HG02840 (cell line): ENCODE data around the gene HRG.

Source experiments
- ATAC-seq: cut with Tn5 transposase; IDR thresholded peaks from one replicate; pipeline ENCODE4 v1.9.1; 2021; ENCODE audit warnings: mild to moderate bottlenecking, moderate library complexity, moderate number of reproducible peaks; ENCODE audit not compliant: unreplicated experiment, low FRiP score

Gene HRG

GRCh38 chr3:186637686-186638085, 28.1 kb upstream of the HRG start:
- ATAC-seq: no peak

DNA sequence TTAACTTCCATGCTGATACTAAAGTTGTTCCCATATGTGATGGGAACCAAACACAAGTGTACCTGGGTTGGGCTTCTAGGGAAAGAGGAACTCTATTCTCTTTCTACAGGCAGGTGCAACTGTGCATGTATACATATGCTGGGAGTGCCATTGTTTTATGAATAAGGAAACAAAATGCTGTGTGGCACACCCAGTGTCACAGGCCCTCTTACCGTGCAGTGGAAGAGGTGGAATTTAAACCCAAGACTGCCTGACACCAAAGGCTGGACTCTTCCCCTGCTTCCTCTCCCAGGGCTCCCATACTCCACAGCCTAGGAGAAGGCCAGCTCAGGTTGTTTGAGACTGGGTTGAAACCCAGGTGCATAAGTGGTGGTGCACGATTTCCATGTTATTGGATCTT, 27.6 kb upstream of the HRG start:
- no peak for ATAC-seq

DNA sequence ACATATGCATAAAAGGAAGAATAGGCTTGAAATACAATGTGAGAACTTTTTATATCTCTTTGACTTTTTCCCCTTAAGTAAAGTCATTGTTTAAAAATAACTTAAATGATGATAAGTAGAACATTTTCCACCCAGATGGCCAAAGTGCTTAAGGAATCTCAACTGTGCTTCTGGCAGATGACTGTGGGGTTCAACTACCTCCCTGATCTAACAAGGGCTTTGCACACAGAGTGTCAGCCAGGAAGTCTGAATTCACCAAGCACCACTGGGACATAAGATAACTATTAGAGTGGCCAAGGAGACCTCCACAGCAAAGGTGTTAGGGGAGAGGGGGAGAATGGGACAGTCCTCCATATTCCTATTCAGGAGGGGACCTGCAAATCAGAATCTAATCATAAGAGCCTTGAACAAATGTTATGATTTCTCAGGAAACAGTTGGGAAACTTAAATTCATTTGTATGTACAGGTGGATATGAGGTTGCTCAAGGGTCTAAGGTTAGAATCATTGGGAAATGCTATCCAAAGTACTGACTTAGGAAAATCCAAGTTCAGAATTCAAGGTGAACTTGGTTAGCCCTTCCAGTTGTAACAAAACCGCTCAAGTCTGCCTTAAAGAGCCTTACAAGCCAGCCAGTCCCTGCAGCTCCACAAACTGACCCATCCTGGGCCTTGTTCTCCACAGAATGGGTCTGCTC, 25.9 kb upstream of the HRG start, which contains the start of gene FETUB:
Gene FETUB (plus strand): TSS at position 622 of the 695 bp plus-strand sequence. CDS start 62 bp downstream, at position 684.
- ATAC-seq: no peak

GRCh38 chr3:186640473-186640818, 25.4 kb upstream of the HRG start:
- no peak for ATAC-seq

- no peak for ATAC-seq
Measured at GRCh38 chr3:186640929-186641328, 24.9 kb upstream of the HRG start.

GRCh38 chr3:186642014-186642413, 23.8 kb upstream of the HRG start:
- ATAC-seq: no peak

GRCh38 chr3:186643493-186643892, 22.3 kb upstream of the HRG start:
- no peak for ATAC-seq

DNA sequence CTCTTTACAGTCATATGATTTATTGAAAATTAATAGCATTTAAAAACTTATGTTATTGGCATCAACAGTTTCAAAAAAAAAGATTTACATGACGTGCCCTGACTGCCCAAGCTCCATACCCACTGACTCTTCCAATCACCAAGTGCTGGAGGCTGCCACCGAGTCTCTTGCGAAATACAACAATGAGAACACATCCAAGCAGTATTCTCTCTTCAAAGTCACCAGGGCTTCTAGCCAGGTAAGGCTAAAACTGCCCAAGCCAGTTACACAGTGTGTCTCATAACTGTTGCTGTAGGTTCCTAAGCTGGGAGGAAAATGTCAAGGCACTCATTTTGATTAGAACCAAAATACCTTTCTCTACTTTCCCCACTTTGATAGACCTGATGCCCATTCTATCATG, 21.1 kb upstream of the HRG start:
- ATAC-seq: no peak

GRCh38 chr3:186646106-186646505, 19.7 kb upstream of the HRG start:
- no peak for ATAC-seq

GRCh38 chr3:186646841-186647240, 19.0 kb upstream of the HRG start:
- ATAC-seq: no peak

DNA sequence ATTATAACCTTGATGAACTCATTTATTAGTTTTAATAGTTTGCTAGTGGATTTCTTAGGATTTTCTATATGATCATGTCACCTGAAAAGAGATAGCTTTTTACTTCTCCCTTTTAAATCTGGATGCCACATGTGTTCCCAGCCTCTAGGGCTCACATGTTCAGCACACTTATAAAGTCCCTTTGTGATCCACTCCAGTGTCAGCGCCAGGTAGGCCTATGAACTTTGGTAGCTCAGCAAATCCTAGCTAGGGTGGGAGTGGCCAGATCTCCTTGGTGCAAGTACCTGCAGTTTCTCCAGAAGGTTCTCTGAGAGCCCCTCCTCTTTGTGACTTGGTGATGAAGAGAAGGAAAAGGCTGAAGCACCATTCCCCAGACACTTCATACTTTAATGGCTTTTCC, 17.0 kb upstream of the HRG start:
- no peak for ATAC-seq

GRCh38 chr3:186651678-186652215, 14.1 kb upstream of the HRG start:
- no peak for ATAC-seq

DNA sequence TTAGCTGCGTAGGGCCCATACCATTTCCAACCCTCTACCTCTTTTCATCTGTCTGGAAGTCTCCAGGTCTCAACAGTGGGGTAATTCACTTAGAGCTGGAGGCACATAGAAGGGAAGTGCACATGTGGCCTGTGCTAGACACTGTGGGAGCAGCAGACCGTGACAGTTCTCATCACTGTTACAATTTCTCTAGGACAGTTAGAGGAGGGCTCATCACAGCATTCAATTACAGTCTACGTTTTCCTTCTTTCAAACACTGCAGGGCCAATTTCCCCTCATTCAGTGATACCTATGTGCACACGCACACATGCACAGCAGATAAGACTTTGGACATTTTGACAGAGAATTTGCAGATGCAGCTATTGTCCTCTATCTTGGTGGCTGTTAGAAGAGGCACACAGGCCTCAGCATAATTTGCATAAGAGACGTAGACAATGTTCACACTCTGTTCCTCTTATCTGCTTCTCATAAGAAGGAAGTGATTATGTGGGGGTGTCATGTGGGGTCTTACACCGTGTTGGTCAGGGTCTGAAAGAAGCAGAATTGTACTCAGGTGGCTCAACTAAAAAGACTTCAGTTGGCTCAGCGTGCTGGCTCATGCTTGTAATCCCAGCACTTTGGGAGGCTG, 12.6 kb upstream of the HRG start:
- ATAC-seq: peak; percentile 91

DNA sequence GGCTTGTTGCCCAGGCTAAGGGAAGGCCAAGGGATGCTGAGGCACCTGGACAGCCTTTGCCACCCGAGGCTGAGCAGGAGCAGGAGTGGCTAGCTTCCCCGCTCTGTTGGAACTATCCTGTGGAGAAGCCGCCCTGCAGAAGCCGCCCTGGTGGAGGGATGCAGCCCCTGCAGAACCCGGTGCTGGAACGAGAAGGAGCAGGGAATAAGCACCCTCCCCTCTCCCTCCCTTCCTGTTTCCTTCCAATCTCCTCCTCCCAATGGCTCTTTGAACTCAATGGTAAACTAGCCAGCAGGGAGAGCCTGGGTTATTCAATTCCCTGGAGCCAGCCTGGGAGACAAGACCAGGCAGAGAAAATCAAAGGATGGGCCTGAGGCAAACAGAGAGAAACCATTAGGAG, 11.8 kb upstream of the HRG start:
- ATAC-seq: no peak

DNA sequence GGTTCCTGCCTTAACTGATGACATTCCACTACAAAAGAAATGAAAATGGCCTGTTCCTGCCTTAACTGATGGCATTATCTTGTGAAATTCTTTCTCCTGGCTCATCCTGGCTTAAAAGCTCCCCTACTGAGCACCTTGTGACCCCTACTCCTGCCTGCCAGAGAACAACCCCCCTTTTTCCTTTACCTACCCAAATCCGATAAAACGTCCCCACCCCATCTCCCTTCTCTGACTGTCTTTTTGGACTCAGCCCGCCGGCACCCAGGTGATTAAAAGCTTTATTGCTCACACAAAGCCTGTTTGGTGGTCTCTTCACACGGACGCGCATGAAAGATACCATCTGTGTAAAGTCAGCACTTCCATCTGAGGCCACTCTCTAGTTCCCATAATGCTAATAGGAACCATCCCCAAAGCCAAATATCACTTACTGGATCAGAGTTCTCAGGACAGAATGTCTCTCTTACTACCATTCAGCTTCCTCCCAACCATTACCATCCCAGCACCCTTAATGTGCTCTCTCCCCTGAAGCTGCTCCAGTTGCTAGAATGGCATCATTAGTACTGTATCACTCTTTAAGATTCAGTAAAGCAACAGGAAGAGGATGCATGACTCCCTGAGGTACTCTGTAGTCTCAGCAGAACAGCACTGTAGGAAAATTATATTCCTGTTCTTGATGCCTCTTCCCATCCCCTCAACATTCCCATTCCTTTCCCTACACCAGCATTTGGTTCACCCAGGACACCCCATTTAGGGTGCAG, 2.3 kb upstream of the HRG start:
- no peak for ATAC-seq

- no peak for ATAC-seq
Measured at GRCh38 chr3:186664119-186664495, 1.7 kb upstream of the HRG start.

DNA sequence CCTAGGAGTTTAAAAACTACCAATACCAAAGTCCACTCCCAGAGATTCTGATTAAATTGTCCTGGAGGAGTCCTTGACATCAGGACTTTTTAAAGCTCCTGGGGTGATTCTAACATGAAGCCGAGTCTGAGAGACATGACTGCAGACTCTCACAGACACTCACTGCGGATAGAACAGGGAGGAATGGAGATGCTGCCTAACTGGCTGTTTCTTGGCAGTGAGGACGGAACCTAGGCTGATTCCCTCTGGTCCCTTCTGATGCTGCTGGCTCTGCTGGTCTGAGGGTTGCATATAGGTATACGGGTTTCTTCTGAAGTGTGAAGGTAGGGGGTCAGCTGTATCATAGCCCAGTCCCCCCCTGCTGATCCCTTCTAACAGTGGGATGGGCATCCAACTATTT, 1.3 kb upstream of the HRG start:
- ATAC-seq: no peak

- ATAC-seq: no peak
Measured at GRCh38 chr3:186668426-186668825, 2.6 kb downstream of the HRG start.

- ATAC-seq: no peak
Measured at GRCh38 chr3:186669378-186670084, 3.7 kb downstream of the HRG start.

- ATAC-seq: no peak
Measured at GRCh38 chr3:186670155-186670554, 4.3 kb downstream of the HRG start.

- ATAC-seq: no peak
Measured at GRCh38 chr3:186671051-186671450, 5.2 kb downstream of the HRG start.
